WERI-Rb-1 (cell line): ENCODE results near the gene NPM3.

Experiments used
- DNase-seq: peaks from one replicate; pipeline ENCODE4 v3.0.0-alpha.2; 2020
- H3K27ac ChIP-seq: fragments of 250-450 bp; sonication (Bioruptor Pico); 2 replicates; pipeline ENCODE4 v1.5.1; 2020; ENCODE audit warnings: mild to moderate bottlenecking, moderate library complexity
- H3K27me3 ChIP-seq: fragments of 250-450 bp; sonication (Bioruptor Pico); 2 replicates; pipeline ENCODE4 v1.5.1; 2021; ENCODE audit warnings: mild to moderate bottlenecking, low read depth, moderate library complexity; ENCODE audit not compliant: insufficient read depth, severe bottlenecking
- H3K36me3 ChIP-seq: fragments of 250-450 bp; sonication (Bioruptor Pico); 2 replicates; pipeline ENCODE4 v1.5.1; 2020; ENCODE audit warnings: mild to moderate bottlenecking, moderate library complexity
- H3K4me3 ChIP-seq: 2 replicates; pipeline ENCODE4 v1.5.1; 2011; ENCODE audit warnings: low read depth, mild to moderate bottlenecking, control low read depth, low read length
- H3K9me3 ChIP-seq: fragments of 250-450 bp; sonication (Bioruptor Pico); 2 replicates; pipeline ENCODE4 v1.5.1; 2021; ENCODE audit warnings: mild to moderate bottlenecking, moderate library complexity; ENCODE audit not compliant: severe bottlenecking
- CTCF ChIP-seq: IDR thresholded peaks from 2 replicates; pipeline ENCODE4 v1.5.1; 2011; ENCODE audit warnings: low read depth, mild to moderate bottlenecking, control low read depth, inconsistent platforms, low read length

The NPM3 gene

DNA sequence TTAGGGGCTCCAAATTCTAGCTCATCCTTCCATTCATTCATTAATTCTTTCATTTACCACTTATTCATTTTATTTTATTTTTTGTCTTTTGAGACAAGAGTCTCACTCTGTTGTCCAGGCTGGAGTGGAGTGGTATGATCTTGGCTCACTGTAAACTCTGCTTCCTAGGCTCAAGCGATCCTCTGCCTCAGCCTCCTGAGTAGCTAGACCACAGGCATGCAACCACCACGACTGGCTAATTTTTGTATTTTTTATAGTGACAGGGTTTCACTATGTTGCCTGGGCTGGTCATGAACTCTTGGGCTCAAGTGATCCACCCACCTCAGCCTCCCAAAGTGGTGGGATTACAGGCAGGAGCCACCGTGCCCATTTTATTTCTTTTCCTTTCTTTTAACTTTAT, 39.0 kb downstream of the NPM3 start:
- no peak for TF ChIP-seq CTCF
- no peak overlapping the region for H3K4me3 ChIP-seq
- DNase-seq = no peak

DNA sequence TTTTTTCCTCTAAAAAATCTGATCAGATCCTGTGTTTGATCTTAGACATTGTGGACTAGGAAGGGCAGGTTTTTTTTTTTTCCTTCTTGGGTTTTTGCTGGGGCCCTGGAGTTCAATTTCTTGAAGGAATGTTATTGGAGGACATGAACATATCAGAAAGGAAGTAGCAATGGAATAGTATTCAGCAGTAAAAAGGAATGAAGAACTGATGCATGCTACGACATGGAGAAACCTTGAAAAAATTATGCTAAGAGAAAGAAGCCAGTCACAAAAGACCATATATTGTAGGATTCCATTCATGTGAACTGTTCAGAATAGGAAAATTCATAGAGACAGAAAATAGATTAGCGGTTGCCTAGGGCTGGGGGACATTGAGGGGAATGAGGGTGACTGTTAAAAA, 41.3 kb downstream of the NPM3 start:
- no peaks in the 10 kb centered on the region for H3K27me3 ChIP-seq
- H3K9me3 ChIP-seq = no peaks in the 10 kb centered on the region
- no peak for TF ChIP-seq CTCF

More for the DNA sequence above, 39.0 kb downstream of the NPM3 start:
- Histone ChIP-seq H3K36me3 (no peaks in the 10 kb centered on the region), H3K9me3 (no peaks in the 10 kb centered on the region), H3K27ac (no peak overlapping the region), H3K27me3 (no peaks in the 10 kb centered on the region)

DNA sequence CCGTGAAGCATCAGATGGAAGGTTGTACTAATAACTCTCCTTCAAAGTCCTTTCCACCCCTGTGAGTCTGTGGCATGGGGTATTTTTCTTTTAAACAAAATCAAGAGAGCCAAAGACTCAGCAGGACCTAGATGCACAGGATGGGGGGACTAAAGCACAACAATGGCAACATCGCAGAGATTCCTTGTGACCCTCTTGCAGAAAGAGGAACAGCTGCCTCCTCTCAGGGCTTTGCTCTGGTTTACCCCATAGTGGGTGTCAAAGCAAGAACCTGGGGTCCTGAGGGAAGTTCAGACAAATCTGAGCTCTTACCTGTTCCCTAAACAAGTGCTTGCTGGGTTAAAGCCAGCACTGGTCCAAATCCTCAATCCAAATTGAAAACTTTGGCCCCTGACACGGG, 46.6 kb downstream of the NPM3 start:
- H3K27ac ChIP-seq = no peak overlapping the region
- no peak overlapping the region for H3K4me3 ChIP-seq
- H3K27me3 ChIP-seq = no peaks in the 10 kb centered on the region
- TF ChIP-seq CTCF = no peak
- no peaks in the 10 kb centered on the region for H3K9me3 ChIP-seq
- no peaks in the 10 kb centered on the region for H3K36me3 ChIP-seq
- DNase-seq = no peak

More for the DNA sequence above, 41.3 kb downstream of the NPM3 start:
- H3K27ac ChIP-seq = no peak overlapping the region
- no peak for DNase-seq
- no peaks in the 10 kb centered on the region for H3K36me3 ChIP-seq
- H3K4me3 ChIP-seq = no peak overlapping the region

- H3K36me3 ChIP-seq = no peaks in the 10 kb centered on the region
- TF ChIP-seq CTCF = no peak
- H3K4me3 ChIP-seq = no peak overlapping the region
- no peaks in the 10 kb centered on the region for H3K9me3 ChIP-seq
- H3K27me3 ChIP-seq = no peaks in the 10 kb centered on the region
- no peak for DNase-seq
- H3K27ac ChIP-seq = no peak overlapping the region
Measured at GRCh38 chr10:101732096-101732495, 51.1 kb downstream of the NPM3 start.
